HCT116 (cell line): Measurements from ENCODE around the gene CARMIL1.

ENCODE experiments used
- FOSL1 ChIP-seq: IDR thresholded peaks from 2 replicates; pipeline ENCODE4 v1.6.1; 2012; ENCODE audit warnings: low read depth
- POLR2A ChIP-seq: IDR thresholded peaks from 2 replicates; pipeline ENCODE4 v1.7.0; 2011; ENCODE audit warnings: borderline replicate concordance; ENCODE audit not compliant: insufficient read depth, insufficient read length; ENCODE audit errors: extremely low read depth
- POLR2AphosphoS5 ChIP-seq: IDR thresholded peaks from 2 replicates; pipeline ENCODE4 v1.6.1; 2011; ENCODE audit warnings: mild to moderate bottlenecking, low read depth, low read length, moderate library complexity
- RAD21 ChIP-seq: IDR thresholded peaks from 2 replicates; pipeline ENCODE4 v1.6.1; 2012; ENCODE audit warnings: low read depth, mild to moderate bottlenecking
- YY1 ChIP-seq: IDR thresholded peaks from 2 replicates; pipeline ENCODE4 v1.6.1; 2011; ENCODE audit warnings: low read length, low read depth, moderate library complexity, mild to moderate bottlenecking; ENCODE audit not compliant: insufficient replicate concordance; ENCODE audit errors: extremely low read depth
- TF ChIP-seq, protein P1 (sequence below), 3 experiments: fragments of 200-600 bp in 1 of 3; sonication (generic) in 1 of 3; IDR thresholded peaks in 2 of 3; conservative IDR thresholded peaks in 1 of 3; 2 replicates each; pipeline ENCODE4 v1.5.1; 2012 to 2017; ENCODE audit warnings: low read depth in 2 of 3, low read length in 2 of 3, antibody characterized with exemption in 1 of 3, borderline replicate concordance in 1 of 3, control low read depth in 1 of 3, mild to moderate bottlenecking in 1 of 3, mixed read lengths in 1 of 3, mixed run types in 1 of 3, moderate library complexity in 1 of 3; ENCODE audit not compliant: insufficient read depth in 1 of 3

DNA sequence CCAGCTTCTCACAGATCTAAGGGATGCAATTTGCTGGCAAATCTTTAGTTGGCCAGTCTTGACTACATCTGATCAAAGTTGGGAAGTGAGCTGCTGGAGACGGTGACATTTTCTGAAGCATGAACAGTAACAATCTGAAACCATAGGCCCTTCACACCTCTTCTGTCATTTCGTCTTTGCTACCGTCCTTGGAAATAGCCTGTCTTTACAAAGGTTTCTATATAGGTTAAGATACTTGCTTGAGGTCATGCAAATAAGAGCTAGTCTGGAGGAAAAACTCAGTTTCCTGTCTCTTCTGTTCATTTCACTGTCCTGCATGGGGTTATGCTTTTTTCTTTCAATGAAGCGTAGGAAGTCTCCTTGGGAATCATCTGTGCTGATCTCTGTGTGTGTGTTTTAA is 55.6 kb downstream of the CARMIL1 start:
- TF ChIP-seq POLR2A (no peak), RAD21 (no peak), YY1 (no peak), POLR2AphosphoS5 (no peak), FOSL1 (no peak)
- TF ChIP-seq, protein P1, sequence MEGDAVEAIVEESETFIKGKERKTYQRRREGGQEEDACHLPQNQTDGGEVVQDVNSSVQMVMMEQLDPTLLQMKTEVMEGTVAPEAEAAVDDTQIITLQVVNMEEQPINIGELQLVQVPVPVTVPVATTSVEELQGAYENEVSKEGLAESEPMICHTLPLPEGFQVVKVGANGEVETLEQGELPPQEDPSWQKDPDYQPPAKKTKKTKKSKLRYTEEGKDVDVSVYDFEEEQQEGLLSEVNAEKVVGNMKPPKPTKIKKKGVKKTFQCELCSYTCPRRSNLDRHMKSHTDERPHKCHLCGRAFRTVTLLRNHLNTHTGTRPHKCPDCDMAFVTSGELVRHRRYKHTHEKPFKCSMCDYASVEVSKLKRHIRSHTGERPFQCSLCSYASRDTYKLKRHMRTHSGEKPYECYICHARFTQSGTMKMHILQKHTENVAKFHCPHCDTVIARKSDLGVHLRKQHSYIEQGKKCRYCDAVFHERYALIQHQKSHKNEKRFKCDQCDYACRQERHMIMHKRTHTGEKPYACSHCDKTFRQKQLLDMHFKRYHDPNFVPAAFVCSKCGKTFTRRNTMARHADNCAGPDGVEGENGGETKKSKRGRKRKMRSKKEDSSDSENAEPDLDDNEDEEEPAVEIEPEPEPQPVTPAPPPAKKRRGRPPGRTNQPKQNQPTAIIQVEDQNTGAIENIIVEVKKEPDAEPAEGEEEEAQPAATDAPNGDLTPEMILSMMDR (IDR thresholded peaks at IDR 0.05 in 2 of 3, conservative IDR thresholded peaks at IDR 0.05 in 1 of 3; ENCODE audit: borderline replicate concordance in 1 of 3, insufficient read depth in 1 of 3, low read depth in 2 of 3, low read length in 2 of 3): no peak
